NT2/D1 (cell line): ENCODE results near the gene PTRH1.

Experiments used
- SUZ12 ChIP-seq: IDR thresholded peaks from 2 replicates; pipeline ENCODE4 v1.6.1; 2011; ENCODE audit not compliant: insufficient read length, insufficient read depth; ENCODE audit errors: extremely low read depth
- YY1 ChIP-seq: IDR thresholded peaks from 2 replicates; pipeline ENCODE4 v1.6.1; 2011; ENCODE audit not compliant: insufficient read length, insufficient read depth
- ZNF274 ChIP-seq: IDR thresholded peaks from 2 replicates; pipeline ENCODE4 v1.6.1; 2011; ENCODE audit warnings: mild to moderate bottlenecking, low read depth, low read length

DNA sequence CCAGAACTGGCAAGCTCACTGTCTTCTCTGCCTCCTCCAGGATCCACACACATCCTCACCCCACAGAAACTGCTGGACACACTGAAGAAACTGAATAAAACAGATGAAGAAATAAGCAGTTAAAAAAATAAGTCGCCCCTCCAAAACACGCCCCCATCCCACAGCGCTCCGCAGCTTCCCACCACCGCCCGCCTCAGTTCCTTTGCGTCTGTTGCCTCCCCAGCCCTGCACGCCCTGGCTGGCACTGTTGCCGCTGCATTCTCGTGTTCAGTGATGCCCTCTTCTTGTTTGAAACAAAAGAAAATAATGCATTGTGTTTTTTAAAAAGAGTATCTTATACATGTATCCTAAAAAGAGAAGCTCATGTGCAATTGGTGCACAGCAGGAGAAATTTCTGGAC is 24.7 kb downstream of the PTRH1 start:
- TF ChIP-seq YY1: no peak
- TF ChIP-seq SUZ12: no peak
- no peak for TF ChIP-seq ZNF274
